CD4-positive, alpha-beta memory T cell (primary cell): Measurements from ENCODE around the gene SH3GLB2. TPM values are rescaled to one million over a fixed set of nuclear protein-coding genes. Genes with fewer than 3 reads are reported as not detected.

Experiments
- CTCF ChIA-PET: fragments of 350-600 bp; sonication (Branson Sonifier 250); formaldehyde crosslinking; loops from one replicate; lab custom pipeline; 2021; ENCODE audit warnings: inconsistent platforms; ENCODE audit not compliant: partially characterized antibody; lab: Charles Lee
- POLR2A ChIA-PET: fragments of 350-600 bp; sonication (Branson Sonifier 250); formaldehyde crosslinking; loops from one replicate; lab custom pipeline; 2021; ENCODE audit not compliant: partially characterized antibody; lab: Charles Lee
- DNase-seq, 5 donors: peaks; one replicate each; pipeline versions ENCODE4 v3.0.0 to v3.0.0-alpha.2; 2020 to 2022; ENCODE audit warnings: mixed read lengths in 1 of 5
- H3K27ac ChIP-seq: one replicate; pipeline ENCODE4 v1.7.0; 2013; ENCODE audit warnings: low read depth, low read length
- H3K27me3 ChIP-seq: 2 replicates; pipeline ENCODE4 v1.7.0; 2013; ENCODE audit warnings: mild to moderate bottlenecking, low read length, moderate library complexity; ENCODE audit not compliant: insufficient read depth
- H3K36me3 ChIP-seq: 2 replicates; pipeline ENCODE4 v1.7.0; 2013; ENCODE audit warnings: mild to moderate bottlenecking, low read length, moderate library complexity; ENCODE audit not compliant: insufficient read depth
- H3K4me1 ChIP-seq: 2 replicates; pipeline ENCODE4 v1.7.0; 2013; ENCODE audit warnings: mild to moderate bottlenecking, low read length, moderate library complexity; ENCODE audit not compliant: insufficient read depth
- H3K4me3 ChIP-seq, 2 donors: one replicate each; pipeline ENCODE4 v1.7.0; 2013; ENCODE audit warnings: low read length in 2 of 2, mild to moderate bottlenecking in 1 of 2
- H3K9me3 ChIP-seq, 2 donors: one replicate each; pipeline ENCODE4 v1.7.0; 2013; ENCODE audit warnings: low read length in 2 of 2, control low read depth in 1 of 2; ENCODE audit not compliant: control insufficient read depth in 1 of 2
- H3K27ac Mint-ChIP-seq, 7 donors: one replicate each; pipeline ENCODE4 v1.8.0; 2020 to 2021; ENCODE audit warnings: mixed read lengths in 7 of 7, mild to moderate bottlenecking in 6 of 7, inconsistent platforms in 3 of 7, moderate library complexity in 3 of 7
- H3K27me3 Mint-ChIP-seq, 2 donors: one replicate each; pipeline ENCODE4 v1.8.0; 2020 to 2021; ENCODE audit warnings: mixed read lengths in 2 of 2
- H3K36me3 Mint-ChIP-seq, 2 donors: one replicate each; pipeline ENCODE4 v1.8.0; 2020 to 2021; ENCODE audit warnings: mixed read lengths in 2 of 2, inconsistent platforms in 1 of 2, mild to moderate bottlenecking in 1 of 2
- H3K4me1 Mint-ChIP-seq, 4 donors: one replicate each; pipeline ENCODE4 v1.8.0; 2020 to 2021; ENCODE audit warnings: mixed read lengths in 4 of 4, mild to moderate bottlenecking in 1 of 4
- H3K4me3 Mint-ChIP-seq, 8 donors: one replicate each; pipeline ENCODE4 v1.8.0; 2020 to 2021; ENCODE audit warnings: mixed read lengths in 8 of 8, mild to moderate bottlenecking in 7 of 8, moderate library complexity in 6 of 8, inconsistent platforms in 3 of 8
- H3K9me3 Mint-ChIP-seq, 8 donors: one replicate each; pipeline ENCODE4 v1.8.0; 2020 to 2021; ENCODE audit warnings: mixed read lengths in 8 of 8, mild to moderate bottlenecking in 5 of 8, inconsistent platforms in 3 of 8, moderate library complexity in 1 of 8
- intact Hi-C: fragments of 100-400 bp; cut with micrococcal nuclease; formaldehyde crosslinking; loops from one replicate; pipeline ENCODE4 v1.15.1; 2023
- polyA plus RNA-seq, 2 donors: library from polyadenylated mRNA; unstranded; fragments of 300-500 nt; fragmentation: Illumina TruSeq; gene quantifications; one replicate each; pipeline ENCODE4 v1.2.3, GENCODE V29; 2021
- total RNA-seq, 2 experiments: library from RNA; stranded (reverse); gene quantifications; one replicate each; pipeline ENCODE4 v1.2.3, GENCODE V29; 2021

Gene SH3GLB2
- total and polyA plus RNA-seq, 4 experiments from 2014 or later, result 23.8 to 113 (median 77.1) TPM

GRCh38 chr9:129022037-129022436, 6.1 kb downstream of the SH3GLB2 start:
- POLR2A ChIA-PET, result interaction anchor here (1.6 kb wide), 1 partner anchor 14 kb away, joined by 5 read pairs; the partner anchor contains the start of gene MIGA2
- peaks cover 4 to 17% of the 10 kb centered on the region in 2 donors for H3K36me3 Mint-ChIP-seq
- Histone ChIP-seq H3K4me3 (no peak overlapping the region), H3K27me3 (no peaks in the 10 kb centered on the region), H3K27ac (no peak overlapping the region), H3K4me1 (peaks cover 13% of the 10 kb centered on the region), H3K36me3 (no peaks in the 10 kb centered on the region), H3K9me3 (no peaks in the 10 kb centered on the region)
- CTCF ChIA-PET, result no interaction called here
- no peaks in the 10 kb centered on the region for H3K27me3 Mint-ChIP-seq
- no peaks in the 10 kb centered on the region for H3K9me3 Mint-ChIP-seq
- intact Hi-C loops, result no loop called here
- peak overlapping the region in 2 of 7 donors; percentile 65 to 72 for H3K27ac Mint-ChIP-seq
- peak overlapping the region in 1 of 8 donors; percentile 37 for H3K4me3 Mint-ChIP-seq
- no peak for DNase-seq
- peaks cover 12 to 32% (median 22%) of the 10 kb centered on the region in 4 donors for H3K4me1 Mint-ChIP-seq

- intact Hi-C loops, result no loop called here
Observed at GRCh38 chr9:129021091-129021490, 7.0 kb downstream of the SH3GLB2 start.

GRCh38 chr9:129014608-129015007, 13.5 kb downstream of the SH3GLB2 start:
- peaks cover 31% of the 10 kb centered on the region for H3K36me3 ChIP-seq
- intact Hi-C loops, result no loop called here
- H3K9me3 Mint-ChIP-seq, result no peaks in the 10 kb centered on the region
- no peaks in the 10 kb centered on the region for H3K27me3 Mint-ChIP-seq
- H3K4me3 ChIP-seq, result no peak overlapping the region
- ChIA-PET CTCF (interaction anchor here (3.1 kb wide), 1 partner anchor 9 kb away, joined by 13 read pairs; no protein-coding TSS in a partner anchor), POLR2A (no interaction called here)
- peaks cover 0 to 2% (median 0%) of the 10 kb centered on the region in 4 donors for H3K4me1 Mint-ChIP-seq
- no peak for DNase-seq
- H3K4me1 ChIP-seq, result no peaks in the 10 kb centered on the region
- H3K36me3 Mint-ChIP-seq, result peaks cover 10 to 46% of the 10 kb centered on the region in 2 donors
- no peak overlapping the region for H3K27ac ChIP-seq
- no peaks in the 10 kb centered on the region for H3K27me3 ChIP-seq
- H3K9me3 ChIP-seq, result no peaks in the 10 kb centered on the region
- no peak overlapping the region for H3K27ac Mint-ChIP-seq
- no peak overlapping the region for H3K4me3 Mint-ChIP-seq

More at GRCh38 chr9:129021091-129021490, 7.0 kb downstream of the SH3GLB2 start:
- H3K27ac ChIP-seq, result no peak overlapping the region
- H3K9me3 Mint-ChIP-seq, result no peaks in the 10 kb centered on the region
- H3K4me3 ChIP-seq, result no peak overlapping the region
- DNase-seq, result no peak
- H3K4me1 Mint-ChIP-seq, result peaks cover 9 to 24% (median 17%) of the 10 kb centered on the region in 4 donors
- no peak overlapping the region for H3K4me3 Mint-ChIP-seq
- ChIA-PET POLR2A (no interaction called here), CTCF (interaction anchor here (0.6 to 0.9 kb wide), 2 partner anchors 157 to 214 kb away, joined by 3 read pairs; no protein-coding TSS in a partner anchor)
- H3K36me3 Mint-ChIP-seq, result peaks cover 4 to 17% of the 10 kb centered on the region in 2 donors
- H3K27ac Mint-ChIP-seq, result peak overlapping the region in 2 of 7 donors; percentile 13 to 83
- H3K27me3 Mint-ChIP-seq, result no peaks in the 10 kb centered on the region
- H3K9me3 ChIP-seq, result no peaks in the 10 kb centered on the region
- peaks cover 4% of the 10 kb centered on the region for H3K4me1 ChIP-seq
- H3K36me3 ChIP-seq, result no peaks in the 10 kb centered on the region
- H3K27me3 ChIP-seq, result no peaks in the 10 kb centered on the region

GRCh38 chr9:129014124-129014523, 14.0 kb downstream of the SH3GLB2 start:
- CTCF ChIA-PET, result no interaction called here
- peaks cover 0 to 2% (median 0%) of the 10 kb centered on the region in 4 donors for H3K4me1 Mint-ChIP-seq
- POLR2A ChIA-PET, result interaction anchor here (1.2 kb wide), 1 partner anchor 14 kb away, joined by 5 read pairs; the partner anchor contains the start of gene SH3GLB2
- no peak for DNase-seq
- no peaks in the 10 kb centered on the region for H3K4me1 ChIP-seq
- H3K9me3 Mint-ChIP-seq, result no peaks in the 10 kb centered on the region
- H3K4me3 ChIP-seq, result no peak overlapping the region
- intact Hi-C loops, result no loop called here
- H3K9me3 ChIP-seq, result no peaks in the 10 kb centered on the region
- H3K36me3 Mint-ChIP-seq, result peaks cover 10 to 46% of the 10 kb centered on the region in 2 donors
- H3K27ac ChIP-seq, result no peak overlapping the region
- no peak overlapping the region for H3K27ac Mint-ChIP-seq
- H3K27me3 Mint-ChIP-seq, result no peaks in the 10 kb centered on the region
- H3K36me3 ChIP-seq, result peaks cover 31% of the 10 kb centered on the region
- H3K4me3 Mint-ChIP-seq, result no peak overlapping the region
- H3K27me3 ChIP-seq, result no peaks in the 10 kb centered on the region

- Histone ChIP-seq H3K4me3 (no peak overlapping the region), H3K4me1 (no peaks in the 10 kb centered on the region), H3K27me3 (no peaks in the 10 kb centered on the region), H3K27ac (no peak overlapping the region), H3K9me3 (no peaks in the 10 kb centered on the region), H3K36me3 (peaks cover 32% of the 10 kb centered on the region)
- DNase-seq, result no peak
- Mint-ChIP-seq H3K27me3 (no peaks in the 10 kb centered on the region), H3K27ac (no peak overlapping the region), H3K36me3 (peaks cover 6 to 42% of the 10 kb centered on the region in 2 donors), H3K4me1 (no peaks in the 10 kb centered on the region), H3K4me3 (no peak overlapping the region), H3K9me3 (no peaks in the 10 kb centered on the region)
- CTCF ChIA-PET, result no interaction called here
- intact Hi-C loops, result no loop called here
- POLR2A ChIA-PET, result interaction anchor here (1.2 kb wide), 1 partner anchor 15 kb away, joined by 5 read pairs; the partner anchor contains the start of gene SH3GLB2
Observed at GRCh38 chr9:129013674-129014073, 14.5 kb downstream of the SH3GLB2 start.

GRCh38 chr9:129012893-129013448, 15.2 kb downstream of the SH3GLB2 start:
- intact Hi-C loops, result no loop called here
- H3K4me1 ChIP-seq, result no peaks in the 10 kb centered on the region
- peaks cover 6 to 41% of the 10 kb centered on the region in 2 donors for H3K36me3 Mint-ChIP-seq
- no peaks in the 10 kb centered on the region for H3K27me3 Mint-ChIP-seq
- no peaks in the 10 kb centered on the region for H3K9me3 ChIP-seq
- H3K36me3 ChIP-seq, result peaks cover 34% of the 10 kb centered on the region
- no peak overlapping the region for H3K27ac ChIP-seq
- DNase-seq, result no peak
- no peak overlapping the region for H3K4me3 Mint-ChIP-seq
- ChIA-PET POLR2A (interaction anchor here (1.2 kb wide), 1 partner anchor 15 kb away, joined by 5 read pairs; the partner anchor contains the start of gene SH3GLB2), CTCF (no interaction called here)
- H3K9me3 Mint-ChIP-seq, result no peaks in the 10 kb centered on the region
- no peak overlapping the region for H3K27ac Mint-ChIP-seq
- no peak overlapping the region for H3K4me3 ChIP-seq
- H3K27me3 ChIP-seq, result no peaks in the 10 kb centered on the region
- H3K4me1 Mint-ChIP-seq, result no peaks in the 10 kb centered on the region

- CTCF ChIA-PET, result no interaction called here
- Histone ChIP-seq H3K9me3 (no peaks in the 10 kb centered on the region), H3K36me3 (peaks cover 34% of the 10 kb centered on the region), H3K27me3 (no peaks in the 10 kb centered on the region), H3K4me1 (no peaks in the 10 kb centered on the region), H3K4me3 (no peak overlapping the region), H3K27ac (no peak overlapping the region)
- DNase-seq, result no peak
- no peaks in the 10 kb centered on the region for H3K27me3 Mint-ChIP-seq
- H3K4me3 Mint-ChIP-seq, result no peak overlapping the region
- H3K4me1 Mint-ChIP-seq, result no peaks in the 10 kb centered on the region
- H3K9me3 Mint-ChIP-seq, result no peaks in the 10 kb centered on the region
- POLR2A ChIA-PET, result no interaction called here
- intact Hi-C loops, result no loop called here
- H3K36me3 Mint-ChIP-seq, result peaks cover 10 to 44% of the 10 kb centered on the region in 2 donors
- peak overlapping the region in 1 of 7 donors; percentile 48 for H3K27ac Mint-ChIP-seq
Observed at GRCh38 chr9:129012343-129012742, 15.8 kb downstream of the SH3GLB2 start.
